HG03135 (cell line): ENCODE data around the gene CLDN11.

ENCODE experiments used
- ATAC-seq: cut with Tn5 transposase; IDR thresholded peaks from one replicate; pipeline ENCODE4 v1.9.1; 2021; ENCODE audit warnings: mild to moderate bottlenecking, moderate library complexity; ENCODE audit not compliant: unreplicated experiment

CLDN11 gene

GRCh38 chr3:170470063-170471016, 51.7 kb downstream of the CLDN11 start:
- ATAC-seq, result no peak

GRCh38 chr3:170471149-170471548, 52.5 kb downstream of the CLDN11 start:
- no peak for ATAC-seq

- ATAC-seq, result no peak
Measured at GRCh38 chr3:170473358-170473757, 54.7 kb downstream of the CLDN11 start.

GRCh38 chr3:170475092-170475685, 56.5 kb downstream of the CLDN11 start:
- ATAC-seq, result no peak

GRCh38 chr3:170476291-170476690, 57.6 kb downstream of the CLDN11 start:
- no peak for ATAC-seq

- ATAC-seq, result no peak
Measured at GRCh38 chr3:170477395-170477794, 58.7 kb downstream of the CLDN11 start.

- no peak for ATAC-seq
Measured at GRCh38 chr3:170480111-170480510, 61.4 kb downstream of the CLDN11 start.

- ATAC-seq, result no peak
Measured at GRCh38 chr3:170482199-170482598, 63.5 kb downstream of the CLDN11 start.

- no peak for ATAC-seq
Measured at GRCh38 chr3:170483485-170484262, 65.0 kb downstream of the CLDN11 start.
